GM12801 (cell line): ENCODE results near the gene ATP8B1.

Experiments used
- CTCF ChIP-seq: IDR thresholded peaks from one replicate; pipeline ENCODE4 v1.5.1; 2011; ENCODE audit warnings: control low read depth; ENCODE audit not compliant: insufficient read length; ENCODE audit errors: extremely low read depth

The ATP8B1 gene

GRCh38 chr18:57640749-57641148, 162.4 kb downstream of the ATP8B1 start:
- TF ChIP-seq CTCF: no peak

DNA sequence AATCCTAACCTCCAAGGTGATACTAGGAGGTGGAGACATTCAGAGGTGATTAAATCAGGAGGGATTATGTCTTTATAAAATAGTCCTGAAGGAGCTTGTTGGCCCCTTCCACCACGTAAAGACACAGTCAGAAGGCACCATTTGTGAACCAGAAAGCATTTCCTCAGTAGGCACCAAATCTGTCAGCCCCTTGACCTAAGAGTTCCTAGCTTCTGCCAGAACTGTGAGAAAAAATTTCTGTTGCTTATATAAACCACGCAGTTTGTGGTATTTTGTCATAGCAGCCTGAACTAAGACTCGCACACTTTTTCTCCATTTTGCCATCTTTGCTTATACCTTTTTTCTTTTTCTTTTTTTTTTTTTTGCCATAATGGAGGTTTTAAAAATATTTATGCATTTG, 162.9 kb downstream of the ATP8B1 start:
- no peak for TF ChIP-seq CTCF

DNA sequence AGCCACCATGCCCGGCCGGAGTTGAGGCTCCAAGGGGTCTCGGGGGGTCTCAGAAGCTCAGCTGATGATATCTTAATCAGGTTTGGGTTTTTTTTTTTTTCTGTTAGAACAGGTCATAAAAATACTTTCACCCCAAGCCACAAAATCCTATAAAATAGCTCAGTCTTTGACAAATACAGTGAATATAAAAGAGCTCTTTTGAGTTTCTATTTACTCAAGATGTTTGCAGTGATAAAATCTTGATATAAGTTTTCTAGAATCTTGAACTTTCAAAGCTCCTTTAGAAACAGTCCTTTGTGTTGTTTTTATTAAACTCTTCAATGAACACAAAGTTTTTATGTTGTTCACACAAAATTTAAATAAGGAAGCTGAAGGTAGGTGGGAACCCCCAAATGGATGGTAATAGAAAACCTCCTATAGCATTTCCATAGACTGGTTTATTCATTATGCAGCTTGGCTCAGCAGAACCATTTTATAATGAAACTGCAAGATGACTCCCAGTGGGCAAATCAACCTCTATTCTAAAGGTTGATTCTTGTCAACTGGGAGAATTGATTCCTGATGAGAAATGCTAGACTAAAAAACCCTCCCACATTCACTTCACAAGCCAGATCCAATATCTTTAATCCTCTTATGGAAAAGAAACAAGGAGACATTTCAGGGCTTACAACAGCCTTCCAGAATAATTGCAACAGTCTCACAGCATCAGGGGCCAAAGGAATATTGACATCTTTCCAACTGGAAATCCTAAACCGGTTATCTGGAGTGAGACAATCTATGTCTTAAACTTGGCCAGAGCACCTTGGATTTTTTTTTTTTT, 167.9 kb downstream of the ATP8B1 start:
- no peak for TF ChIP-seq CTCF

- TF ChIP-seq CTCF: no peak
These were observed 171.4 kb downstream of the ATP8B1 start for GRCh38 chr18:57631697-57632096.

DNA sequence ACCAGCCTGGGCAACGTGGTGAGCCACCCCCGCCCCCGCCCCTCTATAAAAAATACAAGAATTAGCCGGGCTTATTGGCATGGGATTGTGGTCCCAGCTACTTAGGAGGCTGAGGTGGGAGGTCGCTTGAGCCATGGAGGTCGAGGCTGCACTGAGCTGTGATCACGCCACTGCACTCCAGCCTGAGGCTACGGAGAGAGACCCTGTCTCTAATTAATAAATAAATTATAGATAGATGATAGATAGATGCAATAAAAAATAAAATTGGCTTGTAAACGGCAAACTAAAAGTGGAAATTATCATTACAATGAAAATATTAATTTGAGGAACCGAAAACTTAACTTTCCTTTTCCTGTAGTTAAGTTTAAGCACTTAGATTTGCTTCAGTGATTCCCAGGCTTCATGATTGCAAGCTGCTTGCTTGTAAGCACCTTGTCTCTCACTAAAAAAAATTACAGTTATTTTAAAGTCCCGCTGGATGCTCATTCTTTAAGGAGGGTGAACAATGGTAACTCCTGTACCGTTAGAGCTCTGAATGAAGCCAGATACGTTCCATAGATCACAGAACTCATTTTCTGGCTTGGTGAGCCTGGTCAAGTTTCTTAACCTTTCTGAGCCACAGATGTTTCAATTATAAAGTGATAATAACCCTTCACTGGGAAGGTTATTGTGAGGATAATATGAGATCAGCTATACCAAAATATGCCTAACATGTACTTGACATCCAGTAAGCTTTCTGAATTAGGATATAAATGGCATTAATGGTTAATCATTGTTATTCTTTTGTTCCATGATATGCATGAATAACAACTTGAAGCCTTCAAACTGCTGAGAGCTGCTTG, 172.1 kb downstream of the ATP8B1 start:
- TF ChIP-seq CTCF: no peak

- no peak for TF ChIP-seq CTCF
These were observed 172.9 kb downstream of the ATP8B1 start for GRCh38 chr18:57630002-57630753.

DNA sequence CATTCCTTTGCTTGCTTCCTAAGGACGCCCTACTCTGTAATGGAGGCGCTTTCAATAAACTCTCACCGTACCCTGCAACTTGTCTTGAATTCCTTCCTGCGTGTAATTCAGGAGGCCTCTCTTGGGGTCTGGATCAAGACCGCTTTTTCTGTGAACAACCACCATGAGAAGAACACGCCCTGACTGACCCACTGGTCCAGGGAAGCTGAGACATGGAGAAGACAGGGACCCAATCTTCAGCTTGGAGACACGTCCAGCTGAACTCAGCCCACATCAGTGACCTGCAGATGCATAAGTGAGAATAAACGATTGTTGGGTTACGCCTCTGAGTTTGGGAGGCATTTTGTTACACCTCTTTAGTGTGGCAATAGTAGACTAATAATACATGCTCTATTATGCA, 173.7 kb downstream of the ATP8B1 start:
- TF ChIP-seq CTCF: no peak
